ENCODE measurements around the gene NEDD4.
"Not testable (repeated sequence)": the region's sequence is repeated elsewhere in the genome, so short reads cannot be mapped to it uniquely, and the experiment has no call there.

Gene NEDD4

DNA sequence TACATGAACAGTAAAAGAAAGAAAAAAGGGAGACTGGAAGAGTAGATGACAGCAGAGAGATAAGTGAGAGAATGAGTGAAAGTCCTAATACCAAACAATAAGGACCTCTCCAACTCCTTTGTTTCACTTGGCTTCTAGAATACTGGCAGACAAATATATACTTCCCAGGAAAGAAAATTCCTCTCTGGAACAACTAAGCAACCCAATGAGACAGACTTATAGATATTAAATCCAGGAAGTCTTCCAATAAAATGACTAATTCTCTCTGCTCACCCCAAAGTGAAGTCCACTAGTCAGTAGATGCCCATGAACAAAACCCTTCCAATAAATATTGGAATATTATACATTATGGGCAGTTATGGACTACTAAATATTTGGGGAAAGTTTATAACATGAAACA lies 114.2 kb downstream of the NEDD4 start:
- DNase-seq, result no peak

DNA sequence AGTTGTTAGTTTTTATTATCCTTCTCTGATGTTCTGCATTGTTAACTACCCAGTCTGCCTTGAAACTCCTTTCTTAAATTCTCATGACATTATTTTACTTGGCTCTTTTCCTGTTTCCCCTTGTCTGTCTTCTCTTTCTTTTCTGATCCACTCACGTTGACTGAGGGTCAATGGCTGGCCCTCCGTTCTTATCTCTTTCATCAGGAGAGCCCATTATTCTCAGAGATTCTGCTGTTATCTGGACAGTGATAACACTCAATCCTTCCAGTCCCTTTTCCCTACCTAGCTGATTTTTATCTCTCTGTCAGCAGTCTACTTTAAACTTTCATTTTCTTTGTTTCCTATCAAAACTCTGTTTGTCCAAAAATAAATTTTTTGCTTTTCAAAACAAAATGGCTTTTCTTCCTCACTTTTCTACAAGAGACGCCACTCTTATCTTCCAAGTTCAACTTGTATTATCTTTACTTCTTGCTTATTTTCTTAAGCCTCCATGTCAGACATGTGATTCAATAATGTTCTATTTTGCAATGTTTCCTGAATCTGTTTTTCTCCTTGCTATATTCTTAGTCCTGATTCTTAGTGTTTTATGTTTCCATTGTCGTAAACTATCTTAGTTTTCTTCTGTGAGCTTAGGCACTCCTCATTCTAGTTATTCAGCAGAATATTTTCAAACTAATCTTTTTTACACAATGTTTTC lies 120.2 kb downstream of the NEDD4 start:
- DNase-seq, result no peak

DNA sequence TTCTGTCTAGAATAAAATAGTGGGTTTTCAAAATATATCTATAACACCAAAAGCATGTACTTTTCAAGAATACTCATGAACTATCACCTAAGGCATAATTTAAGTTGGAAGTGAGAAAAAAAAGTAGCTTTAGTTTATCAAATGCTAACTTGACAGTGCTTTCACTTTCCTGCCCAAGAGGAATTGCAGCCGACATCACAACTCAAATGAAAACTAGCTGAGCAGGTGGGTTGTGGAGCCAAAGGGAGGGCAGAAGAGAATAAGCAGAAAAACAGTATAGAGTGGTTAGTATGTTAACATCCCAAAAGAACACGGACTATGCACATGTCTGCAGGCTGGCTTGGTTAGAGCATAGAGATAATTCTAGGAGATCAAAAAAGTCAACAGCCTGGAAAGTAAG lies 120.9 kb downstream of the NEDD4 start:
- DNase-seq, result no peak

DNA sequence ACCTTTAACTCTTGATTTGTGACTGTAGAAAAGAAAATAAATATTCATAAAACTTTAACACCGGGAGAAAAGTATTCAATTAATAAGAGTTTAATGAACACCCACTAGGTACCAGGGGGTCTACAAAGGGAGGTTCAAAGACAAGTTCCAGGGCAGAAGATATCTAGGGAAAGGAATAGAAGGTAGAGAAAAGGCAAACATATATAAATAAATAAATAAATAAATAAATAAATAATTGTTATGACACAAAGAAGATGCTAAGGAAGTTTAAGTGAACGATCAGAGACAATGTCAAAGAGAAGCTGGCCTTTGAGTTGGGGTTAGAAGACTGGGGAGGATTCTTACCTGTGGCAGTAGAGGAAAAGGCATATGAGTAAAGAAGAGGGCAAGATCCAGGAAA lies 123.8 kb downstream of the NEDD4 start:
- DNase-seq, result no peak

DNA sequence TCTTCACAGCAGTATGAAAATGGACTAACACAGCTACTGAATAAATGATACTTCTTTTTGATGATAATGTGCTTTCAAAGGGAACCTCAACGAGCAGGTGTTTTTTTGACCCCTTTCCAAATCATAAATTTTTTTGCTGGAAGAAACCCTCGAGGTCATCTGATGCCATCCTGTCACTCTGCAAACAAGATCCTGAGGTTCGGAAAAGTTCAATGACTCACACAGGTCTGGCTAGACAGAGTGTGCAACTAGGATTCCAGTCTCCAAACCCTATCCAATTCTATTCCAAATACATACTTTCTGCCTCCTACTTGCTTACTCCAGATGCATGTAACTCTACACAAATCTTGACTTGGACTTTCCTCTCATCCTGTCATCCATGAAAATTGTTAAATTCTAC lies 124.7 kb downstream of the NEDD4 start:
- DNase-seq, result no peak

DNA sequence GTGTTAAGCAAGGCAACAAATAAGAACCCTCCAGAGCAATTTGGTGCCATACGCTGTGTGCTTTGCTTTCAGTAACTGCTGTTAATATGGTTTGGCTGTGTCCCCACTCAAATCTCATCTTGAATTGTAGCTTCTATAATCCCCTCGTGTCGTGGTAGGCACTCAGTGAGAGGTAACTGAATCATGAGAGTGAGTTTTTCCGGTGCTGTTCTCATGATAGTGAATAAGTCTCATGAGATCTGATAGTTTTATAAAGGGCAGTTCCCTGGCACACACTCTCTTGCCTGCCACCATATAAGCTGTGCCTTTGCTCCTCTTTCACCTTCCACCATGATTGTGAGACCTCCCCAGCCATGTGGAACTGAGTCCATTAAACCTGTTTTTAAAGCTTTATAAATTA lies 125.1 kb downstream of the NEDD4 start:
- not testable (repeated sequence) for DNase-seq

DNA sequence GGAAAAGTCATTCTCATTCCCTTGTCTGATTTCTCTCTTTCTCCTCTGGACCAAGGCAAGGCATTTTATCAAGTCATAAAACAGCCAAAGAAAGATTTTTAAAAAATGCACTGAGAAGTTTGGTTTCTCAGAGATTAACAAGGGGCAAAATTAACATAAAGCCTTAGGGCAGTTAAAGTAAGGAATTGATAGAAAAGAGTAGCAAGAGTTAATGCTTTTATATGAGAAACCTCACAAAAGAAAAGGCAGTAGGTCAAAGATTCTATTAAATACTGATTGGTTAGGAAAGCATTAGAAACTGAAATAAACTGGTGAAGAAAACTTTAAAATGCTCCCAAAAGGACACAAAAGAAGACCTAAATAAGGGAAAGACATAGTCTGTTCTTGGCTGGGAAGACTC lies 129.5 kb downstream of the NEDD4 start:
- no peak for DNase-seq

DNA sequence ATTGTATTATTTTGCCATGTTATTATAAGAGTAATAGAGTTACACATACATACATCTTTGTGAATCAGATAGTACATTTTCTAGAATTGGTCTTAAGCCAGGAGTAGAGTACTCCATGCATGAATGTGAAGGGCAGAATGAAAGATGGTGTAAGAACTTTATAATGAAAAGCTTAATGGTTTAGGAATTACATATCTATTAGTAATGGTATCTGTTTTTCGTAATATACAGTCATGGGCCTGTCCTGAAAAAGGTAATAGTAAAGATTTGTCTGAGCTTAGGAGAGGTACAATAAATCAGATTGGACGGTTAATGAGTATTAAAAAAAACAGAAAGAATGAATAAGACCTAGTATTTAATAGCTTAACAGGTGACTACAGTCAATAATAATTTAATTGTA lies 132.3 kb downstream of the NEDD4 start:
- no peak for DNase-seq

DNA sequence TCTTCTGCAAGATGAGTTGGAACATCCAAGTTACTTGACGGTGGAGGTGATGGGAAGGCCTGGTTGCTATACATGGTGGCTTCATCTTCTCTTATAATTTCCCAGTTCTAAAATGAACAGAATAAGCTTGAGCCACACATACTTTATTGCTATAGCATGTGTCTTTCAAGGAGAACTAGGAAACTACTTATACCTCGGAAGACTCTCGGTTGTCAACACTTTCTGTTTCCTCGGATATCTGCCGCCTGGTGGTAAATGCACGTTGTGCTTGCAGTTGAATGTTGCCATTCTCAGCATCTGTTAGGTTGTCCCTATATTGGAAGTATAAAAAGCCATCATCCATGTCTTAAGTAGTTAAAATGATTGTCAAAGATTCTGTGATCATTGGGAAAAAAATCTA lies 132.9 kb downstream of the NEDD4 start:
- DNase-seq, result no peak

DNA sequence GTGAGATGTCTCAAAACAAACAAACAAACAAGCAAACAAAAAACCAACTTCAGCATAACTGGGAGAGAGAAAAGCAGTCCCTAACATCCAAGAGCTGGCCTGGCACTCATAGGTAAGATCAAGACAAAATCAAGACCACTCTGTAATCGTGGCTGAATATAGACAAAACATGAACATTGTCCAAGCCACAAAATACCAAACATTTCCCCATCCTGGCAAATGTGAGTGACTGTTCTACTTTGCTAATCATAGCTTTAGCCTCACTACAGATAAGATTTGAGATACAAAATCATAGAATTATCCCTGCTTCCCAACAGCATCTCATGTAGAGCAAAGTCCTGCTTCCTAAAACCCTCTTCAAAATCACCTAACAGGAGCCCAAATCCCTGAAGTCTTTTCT lies 133.7 kb downstream of the NEDD4 start:
- no peak for DNase-seq

DNA sequence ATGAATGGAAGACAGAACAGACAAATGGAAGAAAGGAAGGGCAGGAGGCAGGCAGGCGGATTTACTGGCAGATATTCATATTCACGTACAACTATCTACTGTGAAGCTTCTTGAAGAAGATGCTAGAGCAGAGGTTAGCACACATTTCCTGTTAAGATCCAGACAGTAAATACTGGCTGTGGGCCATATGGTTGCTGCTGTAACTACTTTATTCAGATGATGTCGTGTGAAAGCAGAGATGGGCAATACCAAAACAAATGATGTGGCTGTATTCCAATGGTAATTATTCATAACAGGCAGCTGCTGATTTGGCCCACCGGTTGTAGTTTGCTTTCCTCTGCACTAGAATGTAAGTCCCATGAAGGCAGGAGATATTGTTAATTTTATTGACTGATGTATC lies 134.8 kb downstream of the NEDD4 start:
- DNase-seq, result no peak

DNA sequence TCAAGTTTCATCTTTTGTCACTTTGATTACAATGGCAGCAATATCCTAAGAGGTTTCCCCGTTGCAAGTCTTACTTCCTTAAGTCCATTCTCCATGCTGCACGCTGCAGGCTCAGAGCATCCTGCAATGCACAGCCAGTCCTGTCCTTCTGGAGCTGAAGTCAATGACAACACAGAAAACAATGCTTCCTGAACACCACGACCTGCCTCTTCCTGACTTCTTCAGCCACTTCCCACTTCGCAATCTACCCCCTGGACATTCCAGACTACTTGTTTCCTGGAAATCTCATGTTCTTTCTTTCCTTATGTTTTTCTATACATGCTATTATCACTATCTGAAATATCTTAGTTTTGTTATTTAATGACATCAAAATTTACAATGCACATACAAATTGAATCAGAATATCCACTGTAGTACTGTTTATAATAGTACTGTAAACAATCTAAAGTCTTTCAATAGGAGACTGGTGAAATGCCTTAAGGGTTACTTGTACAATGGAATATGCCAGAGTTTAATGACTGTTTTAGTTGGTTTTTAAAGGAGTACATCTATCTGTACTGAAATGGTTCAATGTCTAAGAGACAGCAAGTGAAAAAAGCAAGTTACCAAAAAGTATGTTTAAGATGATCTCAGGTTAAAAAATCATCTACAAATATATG lies 136.8 kb downstream of the NEDD4 start:
- no peak for DNase-seq

DNA sequence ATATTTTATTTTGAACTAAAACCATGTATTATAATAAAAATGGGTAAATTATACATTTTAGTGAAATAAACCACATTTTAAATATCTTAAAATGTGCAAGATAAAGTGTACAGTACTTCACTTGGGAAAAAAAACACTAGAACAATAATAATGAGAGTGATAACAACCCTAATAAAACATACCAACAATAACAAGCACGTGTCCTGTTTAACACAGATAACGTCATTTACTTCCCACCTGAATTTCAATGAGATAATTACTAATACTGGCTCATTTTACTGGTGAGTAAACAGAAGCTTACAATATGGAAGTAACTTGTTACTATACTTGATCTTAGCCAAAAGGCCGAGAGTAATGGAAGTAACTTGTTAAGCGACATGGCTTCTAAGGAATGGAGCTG lies 140.3 kb downstream of the NEDD4 start:
- DNase-seq, result no peak

DNA sequence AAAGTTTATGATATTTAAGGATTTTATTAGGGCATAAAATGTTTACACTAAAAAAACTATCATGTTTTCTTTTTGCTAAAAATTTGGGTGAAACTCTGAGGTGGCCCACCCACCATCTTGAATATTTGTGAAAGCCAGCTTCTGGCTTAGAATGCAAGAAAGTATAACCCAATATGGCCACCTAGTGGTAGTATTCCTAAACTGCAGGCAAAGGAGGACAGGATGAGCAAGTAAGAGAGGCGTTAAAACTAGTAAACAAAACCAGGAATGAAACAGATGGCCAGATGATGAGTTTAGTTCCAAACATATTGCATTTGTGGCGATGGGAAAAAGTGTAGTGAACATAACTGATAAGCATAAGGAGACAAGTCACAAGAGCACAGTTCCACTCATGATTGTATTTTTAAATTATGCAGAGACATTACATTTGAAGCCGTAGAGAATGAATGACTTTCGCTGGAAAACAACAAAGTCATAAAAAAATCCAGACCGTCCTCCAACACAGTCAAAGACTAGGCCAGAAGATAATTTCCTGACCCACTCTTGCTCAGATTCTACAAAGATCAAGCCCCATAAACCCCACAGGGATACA lies 147.2 kb downstream of the NEDD4 start:
- peak; percentile 74 for DNase-seq

DNA sequence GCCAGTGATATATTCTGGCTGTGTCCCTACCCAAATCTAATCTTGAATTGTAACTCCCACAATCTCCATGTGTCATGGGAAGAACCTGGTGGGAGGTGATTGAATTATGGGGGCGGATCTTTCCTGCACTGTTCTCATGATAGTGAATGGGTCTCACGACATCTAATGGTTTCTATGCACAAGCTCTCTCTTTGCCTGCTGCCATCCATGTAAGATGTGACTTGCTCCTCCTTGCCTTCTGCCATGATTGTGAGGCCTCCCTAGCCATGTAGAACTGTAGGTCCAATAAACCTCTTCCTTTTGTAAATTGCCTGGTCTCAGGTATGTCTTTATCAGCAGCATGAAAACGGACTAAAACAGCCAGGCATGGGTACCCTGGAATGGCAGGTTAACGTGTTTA lies 150.5 kb downstream of the NEDD4 start:
- DNase-seq, result not testable (repeated sequence)

DNA sequence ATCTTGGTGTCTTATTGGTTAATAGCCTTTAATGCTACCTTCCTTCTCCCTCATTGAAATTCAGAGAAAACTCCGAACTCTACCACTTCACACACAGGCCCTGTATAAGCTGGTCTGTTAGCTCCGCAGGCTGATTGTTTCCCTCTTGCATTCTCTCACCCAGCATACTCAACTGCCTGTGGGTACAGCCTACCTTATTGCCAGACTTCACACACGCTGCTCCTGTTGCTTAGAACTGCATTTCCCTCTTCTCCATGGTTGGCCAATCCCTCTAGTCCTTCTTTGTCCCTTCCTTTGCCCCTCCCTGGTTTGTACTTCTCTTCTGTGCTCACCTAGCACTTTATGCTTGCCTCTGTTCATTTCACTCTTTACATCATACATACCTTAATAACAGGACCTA lies 157.5 kb downstream of the NEDD4 start:
- DNase-seq, result no peak

DNA sequence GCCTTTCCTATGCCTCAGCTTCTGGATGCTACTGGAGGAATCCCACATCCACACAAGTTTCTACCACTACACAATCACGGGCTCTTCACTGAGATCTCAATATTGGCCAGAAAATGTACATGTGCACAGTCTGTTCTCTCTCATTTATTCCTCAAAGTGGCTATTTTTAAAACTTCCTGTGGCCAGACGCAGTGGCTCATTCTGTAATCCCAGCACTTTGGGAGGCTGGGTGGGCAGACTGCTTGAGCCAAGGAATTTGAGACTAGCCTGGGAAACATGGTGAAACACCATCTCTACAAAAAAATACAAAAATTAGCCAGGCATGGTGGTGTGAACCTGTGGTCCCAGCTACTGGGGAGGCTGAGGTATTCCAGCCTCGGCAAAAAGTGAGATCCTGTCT lies 159.1 kb downstream of the NEDD4 start:
- no peak for DNase-seq

DNA sequence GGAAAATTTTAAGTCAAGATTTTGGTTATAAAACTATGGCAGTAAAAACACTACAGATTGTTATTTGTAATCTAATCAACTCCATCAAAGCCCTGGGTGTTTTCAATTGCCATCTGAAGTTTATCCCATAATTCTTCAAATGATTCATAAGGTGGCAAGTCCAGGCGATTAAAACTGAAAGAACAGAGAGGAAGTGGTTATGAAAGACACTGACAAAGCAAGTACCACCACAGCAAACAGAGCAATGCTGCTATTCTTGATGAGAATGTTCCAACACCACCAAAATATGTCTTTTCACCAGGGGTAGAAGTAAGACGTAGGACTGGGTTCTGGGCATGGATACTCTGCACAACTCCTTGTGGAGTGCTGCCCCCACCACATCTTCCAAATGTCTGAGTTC lies 163.6 kb downstream of the NEDD4 start:
- peak; percentile 9 for DNase-seq

DNA sequence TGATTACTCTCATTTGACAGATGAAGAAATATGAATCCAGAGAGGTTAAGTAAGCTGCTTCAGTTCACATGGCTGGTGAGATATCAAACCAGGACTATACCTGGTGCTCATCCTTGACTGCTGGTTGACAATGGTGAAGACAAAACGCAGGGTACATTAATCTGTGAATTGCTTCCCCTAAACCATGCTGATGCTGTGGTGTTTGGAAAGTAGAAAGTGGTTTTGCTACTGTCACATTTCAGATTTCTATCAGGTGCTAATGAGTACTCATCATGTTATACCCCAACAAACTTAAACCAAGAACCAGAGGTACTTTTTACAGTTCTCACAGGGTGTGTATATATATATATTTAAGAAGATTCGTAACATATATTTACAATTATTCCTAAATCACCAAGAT lies 165.5 kb downstream of the NEDD4 start:
- no peak for DNase-seq

DNA sequence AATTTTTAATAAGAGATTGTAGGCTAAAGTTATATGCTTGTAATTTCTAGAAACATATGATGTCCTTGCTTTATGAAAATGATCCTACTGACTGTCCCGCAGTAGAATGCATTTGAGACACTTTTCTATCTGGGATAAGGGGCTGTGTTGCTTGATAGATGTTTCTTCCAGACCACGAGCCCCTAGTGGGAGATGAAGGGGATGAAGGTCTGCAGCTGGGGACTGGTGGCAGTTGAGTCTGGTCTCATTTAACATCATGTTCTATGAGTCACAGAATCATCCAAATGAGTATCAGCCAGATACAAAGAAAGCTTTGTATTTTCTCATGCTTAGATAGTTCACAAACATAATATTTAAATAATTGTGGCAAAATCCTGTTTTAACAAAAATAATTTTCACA lies 166.2 kb downstream of the NEDD4 start:
- DNase-seq, result no peak

DNA sequence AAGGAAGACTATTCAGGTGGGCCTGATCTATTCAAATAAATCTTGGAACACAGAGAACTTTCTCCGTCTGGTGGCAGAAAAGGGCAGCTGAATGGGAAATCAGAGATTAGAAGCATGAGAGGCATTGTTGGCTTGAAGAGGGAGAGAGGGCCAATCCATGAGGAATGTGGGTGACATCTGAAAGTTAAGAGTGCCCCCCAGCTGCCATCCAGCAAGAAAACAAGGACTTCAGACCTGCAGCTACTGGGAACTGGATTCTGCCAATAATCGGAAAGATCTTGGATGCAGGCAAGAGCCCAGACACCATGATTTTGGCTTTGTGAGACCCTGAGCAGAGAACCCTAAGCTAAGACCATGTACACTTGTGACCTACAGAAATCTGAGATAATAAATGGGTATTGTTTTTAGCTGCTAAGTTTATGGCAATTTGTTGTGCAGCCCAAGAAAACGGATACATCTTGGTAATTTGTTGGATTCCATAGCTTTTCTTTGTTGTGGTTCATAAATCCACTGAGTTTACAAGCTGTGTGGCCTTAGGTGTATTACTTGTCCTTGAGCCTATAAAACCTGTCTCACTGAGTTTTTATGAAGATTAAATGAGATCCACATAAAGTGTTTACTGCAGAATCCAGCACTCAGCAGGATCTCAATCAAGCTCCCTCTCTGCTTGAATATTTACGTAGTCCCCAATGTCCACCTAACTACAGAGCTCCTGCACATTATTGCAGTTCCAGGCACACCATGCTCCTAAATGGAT lies 168.4 kb downstream of the NEDD4 start:
- no peak for DNase-seq

DNA sequence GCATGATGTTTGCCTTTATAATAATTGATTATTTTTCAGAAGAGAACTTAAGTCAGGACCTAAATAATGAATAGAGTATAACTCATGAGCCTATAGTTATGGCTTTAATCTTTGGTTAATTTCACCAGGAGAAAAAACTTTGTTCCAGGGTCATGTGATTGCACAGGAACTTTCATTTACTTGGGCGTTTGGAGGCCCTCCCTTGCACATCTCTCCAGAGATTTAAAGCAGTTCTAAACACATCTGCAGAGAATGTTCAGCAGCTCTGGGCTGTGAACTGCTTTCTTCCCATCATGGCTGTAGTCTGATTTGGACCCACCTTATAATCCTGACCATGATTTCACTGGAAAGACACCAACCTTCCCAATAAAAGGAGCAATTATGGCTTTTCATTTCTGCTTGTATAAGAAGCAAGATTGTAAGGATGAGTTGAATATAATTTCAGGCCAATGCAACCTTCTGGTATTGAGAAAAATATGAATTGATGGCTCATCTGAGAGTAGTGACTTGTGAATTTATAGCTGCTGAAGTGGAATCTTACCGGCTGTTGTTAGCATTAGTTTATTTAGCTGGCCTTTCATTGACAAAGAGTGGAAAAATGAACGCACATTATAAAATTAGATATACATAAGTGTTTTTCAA lies 169.6 kb downstream of the NEDD4 start:
- no peak for DNase-seq

DNA sequence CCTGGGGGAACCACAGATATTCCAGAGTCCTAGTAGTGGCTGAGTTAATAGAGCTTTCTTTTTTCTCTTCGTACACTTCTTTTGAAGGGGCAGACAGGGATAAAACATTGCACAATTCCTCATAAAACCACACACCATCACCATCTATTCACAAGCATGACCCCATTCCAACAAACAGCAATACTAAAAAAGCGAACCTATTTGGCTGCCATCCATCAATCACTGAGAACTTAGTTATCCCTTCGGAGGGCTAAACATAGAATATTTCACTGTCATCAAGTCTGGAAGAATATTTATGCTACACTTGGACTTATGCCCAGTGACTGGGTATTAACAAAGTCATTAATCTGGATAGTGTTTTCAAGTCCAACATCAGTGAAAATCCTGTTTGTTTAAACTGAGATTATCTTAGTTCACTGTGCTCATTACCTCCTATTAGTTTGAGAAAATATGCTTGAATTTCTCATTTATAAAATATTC lies 170.2 kb downstream of the NEDD4 start:
- DNase-seq, result no peak

All from CD4-positive, alpha-beta T cell treated with Interleukin-21 for 1 hour (primary cell).